ENCODE results near the gene JAK2. TPM values are rescaled to one million over a fixed set of nuclear protein-coding genes. Genes with fewer than 3 reads are reported as not detected.

Gene JAK2
- total RNA-seq, 2 experiments from 2014 or later = 4.4 to 11.4 TPM

DNA sequence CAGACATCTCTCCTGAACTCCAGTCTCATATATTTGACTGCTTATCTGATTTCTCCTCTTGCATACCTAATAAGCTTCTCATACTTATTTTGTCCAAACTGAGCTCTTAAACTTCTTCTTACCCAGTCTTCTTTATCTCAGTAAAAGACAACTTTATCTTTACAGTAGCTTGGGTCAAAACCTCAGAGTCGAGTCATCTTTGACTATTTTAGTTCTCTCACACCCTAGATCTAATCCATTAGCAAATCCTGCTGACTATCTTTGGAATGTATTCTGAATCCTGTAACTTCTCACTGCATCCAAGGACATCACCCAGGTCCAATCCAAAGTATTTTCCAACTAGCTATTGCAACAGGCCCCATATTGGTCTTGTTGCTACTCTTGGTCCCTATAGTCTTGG lies 11.8 kb upstream of the JAK2 start:
- intact Hi-C loops (cut with micrococcal nuclease; ENCODE audit: unreplicated experiment) = no loop called here
- POLR2A ChIA-PET = interaction anchor here (0.5 to 1.0 kb wide), 3 partner anchors 9 to 821 kb away, joined by 3 to 4 read pairs (median 4); no protein-coding TSS in a partner anchor
- H3K36me3 ChIP-seq (ENCODE audit: insufficient read depth, low read length) = no peaks in the 10 kb centered on the region

DNA sequence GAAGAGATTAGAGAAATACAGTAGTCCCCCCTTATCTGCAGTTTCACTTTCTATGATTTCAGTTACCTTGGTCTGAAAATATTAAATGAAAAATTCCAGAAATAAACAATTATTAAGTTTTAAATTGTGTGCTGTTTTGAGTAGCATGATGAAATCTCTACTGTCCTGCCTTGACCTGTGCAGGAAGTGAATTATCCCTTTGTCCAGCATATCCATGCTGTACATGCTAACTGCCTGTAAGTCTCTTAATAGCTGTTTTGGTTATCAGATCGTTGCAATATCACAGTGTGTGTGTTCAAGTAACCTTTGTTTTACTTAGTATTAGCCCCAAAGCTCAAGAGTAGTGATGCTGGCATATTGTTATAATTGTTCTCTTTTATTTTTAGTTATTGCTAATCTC lies 11.2 kb upstream of the JAK2 start:
- no peak for DNase-seq (ENCODE audit: low spot score)
- no peak overlapping the region for H3K4me3 ChIP-seq (ENCODE audit: low read depth, low read length, poor library complexity, severe bottlenecking)
- no peak overlapping the region for H2AFZ ChIP-seq (ENCODE audit: low read length)
- H3K79me2 ChIP-seq (ENCODE audit: insufficient read depth, low read depth, low read length) = no peaks in the 10 kb centered on the region
- H3K36me3 ChIP-seq (ENCODE audit: insufficient read depth, low read length) = no peaks in the 10 kb centered on the region
- intact Hi-C loops (cut with micrococcal nuclease; ENCODE audit: unreplicated experiment) = no loop called here
- no TSS peak for BruUV-seq (replicated peaks)
- no peaks in the 10 kb centered on the region for H3K9me2 ChIP-seq (ENCODE audit: insufficient read depth, low read length)
- ChIA-PET CTCF (ENCODE audit: unreplicated experiment) (no interaction called here), POLR2A (interaction anchor here (0.7 to 1.0 kb wide), 3 partner anchors 8 to 95 kb away, joined by 3 to 4 read pairs (median 4); partner anchors contain the start of gene JAK2)
- H3K4me2 ChIP-seq (ENCODE audit: low read length) = no peak overlapping the region
- no peak for TF ChIP-seq EZH2phosphoT487 (IDR thresholded peaks at IDR 0.05; ENCODE audit: borderline replicate concordance, low read depth, low read length)
- TF ChIP-seq, protein P1, sequence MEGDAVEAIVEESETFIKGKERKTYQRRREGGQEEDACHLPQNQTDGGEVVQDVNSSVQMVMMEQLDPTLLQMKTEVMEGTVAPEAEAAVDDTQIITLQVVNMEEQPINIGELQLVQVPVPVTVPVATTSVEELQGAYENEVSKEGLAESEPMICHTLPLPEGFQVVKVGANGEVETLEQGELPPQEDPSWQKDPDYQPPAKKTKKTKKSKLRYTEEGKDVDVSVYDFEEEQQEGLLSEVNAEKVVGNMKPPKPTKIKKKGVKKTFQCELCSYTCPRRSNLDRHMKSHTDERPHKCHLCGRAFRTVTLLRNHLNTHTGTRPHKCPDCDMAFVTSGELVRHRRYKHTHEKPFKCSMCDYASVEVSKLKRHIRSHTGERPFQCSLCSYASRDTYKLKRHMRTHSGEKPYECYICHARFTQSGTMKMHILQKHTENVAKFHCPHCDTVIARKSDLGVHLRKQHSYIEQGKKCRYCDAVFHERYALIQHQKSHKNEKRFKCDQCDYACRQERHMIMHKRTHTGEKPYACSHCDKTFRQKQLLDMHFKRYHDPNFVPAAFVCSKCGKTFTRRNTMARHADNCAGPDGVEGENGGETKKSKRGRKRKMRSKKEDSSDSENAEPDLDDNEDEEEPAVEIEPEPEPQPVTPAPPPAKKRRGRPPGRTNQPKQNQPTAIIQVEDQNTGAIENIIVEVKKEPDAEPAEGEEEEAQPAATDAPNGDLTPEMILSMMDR (conservative IDR thresholded peaks at IDR 0.05; ENCODE audit: low read length) = no peak
- peaks cover 15% of the 10 kb centered on the region for H3K4me1 ChIP-seq (ENCODE audit: insufficient read depth, low read length, poor library complexity, severe bottlenecking)
- no peaks in the 10 kb centered on the region for H4K20me1 ChIP-seq (ENCODE audit: insufficient read depth, low read length)
- H3K9me3 ChIP-seq (ENCODE audit: low read length) = no peaks in the 10 kb centered on the region
- no peak overlapping the region for H3K27ac ChIP-seq (ENCODE audit: low read depth, low read length, poor library complexity, severe bottlenecking)

More for the DNA sequence above, 11.8 kb upstream of the JAK2 start:
- Histone ChIP-seq H3K4me3 (ENCODE audit: low read depth, low read length, poor library complexity, severe bottlenecking) (no peak overlapping the region), H2AFZ (ENCODE audit: low read length) (no peak overlapping the region), H3K4me2 (ENCODE audit: low read length) (no peak overlapping the region), H3K79me2 (ENCODE audit: insufficient read depth, low read depth, low read length) (no peaks in the 10 kb centered on the region), H3K9me2 (ENCODE audit: insufficient read depth, low read length) (no peaks in the 10 kb centered on the region), H3K4me1 (ENCODE audit: insufficient read depth, low read length, poor library complexity, severe bottlenecking) (peaks cover 15% of the 10 kb centered on the region), H3K9me3 (ENCODE audit: low read length) (no peaks in the 10 kb centered on the region), H3K27ac (ENCODE audit: low read depth, low read length, poor library complexity, severe bottlenecking) (no peak overlapping the region), H4K20me1 (ENCODE audit: insufficient read depth, low read length) (no peaks in the 10 kb centered on the region)
- no peak for DNase-seq (ENCODE audit: low spot score)
- CTCF ChIA-PET (ENCODE audit: unreplicated experiment) = no interaction called here
- BruUV-seq (replicated peaks) = no TSS peak
- TF ChIP-seq, protein P1 (conservative IDR thresholded peaks at IDR 0.05; ENCODE audit: low read length) = no peak
- TF ChIP-seq EZH2phosphoT487 (IDR thresholded peaks at IDR 0.05; ENCODE audit: borderline replicate concordance, low read depth, low read length) = no peak

DNA sequence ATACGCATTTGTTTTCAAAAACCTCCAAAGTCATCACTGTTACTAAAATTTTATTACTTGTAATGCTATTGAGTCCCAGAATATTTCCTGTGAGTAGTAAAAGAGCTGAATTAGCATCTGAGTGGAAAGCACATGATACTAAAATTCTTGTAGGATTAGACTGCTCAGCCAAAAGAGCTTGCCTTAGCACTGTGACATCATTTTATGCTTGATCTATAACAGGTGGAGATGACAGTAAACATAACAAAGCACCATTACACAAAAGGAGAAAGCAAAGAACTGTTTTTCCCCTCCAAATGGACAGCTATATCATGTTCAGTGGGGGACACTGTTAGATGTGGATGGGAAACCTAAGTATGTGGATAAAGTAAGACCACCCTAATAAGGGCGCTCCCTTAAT lies 5.8 kb upstream of the JAK2 start:
- TF ChIP-seq, protein P1 (conservative IDR thresholded peaks at IDR 0.05; ENCODE audit: low read length) = no peak
- no peak for TF ChIP-seq EZH2phosphoT487 (IDR thresholded peaks at IDR 0.05; ENCODE audit: borderline replicate concordance, low read depth, low read length)

More for the DNA sequence above, 5.8 kb upstream of the JAK2 start:
- Histone ChIP-seq H3K79me2 (ENCODE audit: insufficient read depth, low read depth, low read length) (no peaks in the 10 kb centered on the region), H3K4me1 (ENCODE audit: insufficient read depth, low read length, poor library complexity, severe bottlenecking) (peaks cover 12% of the 10 kb centered on the region), H3K36me3 (ENCODE audit: insufficient read depth, low read length) (no peaks in the 10 kb centered on the region), H3K27ac (ENCODE audit: low read depth, low read length, poor library complexity, severe bottlenecking) (no peak overlapping the region), H3K4me3 (ENCODE audit: low read depth, low read length, poor library complexity, severe bottlenecking) (no peak overlapping the region), H3K4me2 (ENCODE audit: low read length) (no peak overlapping the region), H2AFZ (ENCODE audit: low read length) (no peak overlapping the region), H4K20me1 (ENCODE audit: insufficient read depth, low read length) (no peaks in the 10 kb centered on the region), H3K9me3 (ENCODE audit: low read length) (no peaks in the 10 kb centered on the region), H3K9me2 (ENCODE audit: insufficient read depth, low read length) (no peaks in the 10 kb centered on the region)
- CTCF ChIA-PET (ENCODE audit: unreplicated experiment) = no interaction called here
- BruUV-seq (replicated peaks) = no TSS peak
- POLR2A ChIA-PET = no interaction called here
- DNase-seq (ENCODE audit: low spot score) = no peak
- intact Hi-C loops (cut with micrococcal nuclease; ENCODE audit: unreplicated experiment) = no loop called here
